Retinal pigment epithelial cell (primary cell): ENCODE data around the gene CHP2.
"Not testable (repeated sequence)": the region's sequence is repeated elsewhere in the genome, so short reads cannot be mapped to it uniquely, and the experiment has no call there.

ENCODE experiments used
- DNase-seq: peaks from one replicate; pipeline ENCODE4 v3.0.0-alpha.2; 2010; ENCODE audit warnings: low read depth
- H3K4me3 ChIP-seq: 2 replicates; pipeline ENCODE4 v1.5.1; 2011; ENCODE audit warnings: mild to moderate bottlenecking, low read length, control low read depth, moderate library complexity
- TF ChIP-seq, protein P1 (sequence below): conservative IDR thresholded peaks from 2 replicates; pipeline ENCODE4 v1.5.1; 2011; ENCODE audit warnings: low read depth, low read length, control low read depth, inconsistent platforms

The CHP2 gene

DNA sequence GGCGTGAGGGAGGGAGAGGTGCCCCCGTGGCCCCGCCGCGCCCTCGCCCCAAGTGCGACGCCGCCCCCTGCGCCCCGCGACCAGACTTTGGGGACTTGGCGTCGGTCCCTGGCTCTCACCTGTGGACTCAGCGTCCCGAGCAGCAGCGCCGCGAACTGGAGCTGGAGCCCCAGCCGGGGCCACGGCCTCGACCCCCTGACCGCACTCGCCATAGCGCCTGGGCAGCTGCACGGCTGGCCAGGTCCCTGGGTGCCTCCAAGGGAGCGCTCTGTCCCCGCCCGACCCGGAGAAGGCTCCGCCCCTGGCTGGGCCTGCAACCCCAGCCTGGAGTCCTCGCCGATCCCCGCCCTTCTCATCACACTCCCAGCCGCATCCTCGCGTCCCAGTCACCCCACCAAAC, 41.9 kb upstream of the CHP2 start, which contains the start of gene ERN2:
Gene ERN2, minus strand, starts transcription at position 247 of the 400 bp plus-strand sequence. Its CDS starts 35 bp downstream, at position 212.
- H3K4me3 ChIP-seq, result no peak within 1 kb of the TSS
- TF ChIP-seq, protein P1, sequence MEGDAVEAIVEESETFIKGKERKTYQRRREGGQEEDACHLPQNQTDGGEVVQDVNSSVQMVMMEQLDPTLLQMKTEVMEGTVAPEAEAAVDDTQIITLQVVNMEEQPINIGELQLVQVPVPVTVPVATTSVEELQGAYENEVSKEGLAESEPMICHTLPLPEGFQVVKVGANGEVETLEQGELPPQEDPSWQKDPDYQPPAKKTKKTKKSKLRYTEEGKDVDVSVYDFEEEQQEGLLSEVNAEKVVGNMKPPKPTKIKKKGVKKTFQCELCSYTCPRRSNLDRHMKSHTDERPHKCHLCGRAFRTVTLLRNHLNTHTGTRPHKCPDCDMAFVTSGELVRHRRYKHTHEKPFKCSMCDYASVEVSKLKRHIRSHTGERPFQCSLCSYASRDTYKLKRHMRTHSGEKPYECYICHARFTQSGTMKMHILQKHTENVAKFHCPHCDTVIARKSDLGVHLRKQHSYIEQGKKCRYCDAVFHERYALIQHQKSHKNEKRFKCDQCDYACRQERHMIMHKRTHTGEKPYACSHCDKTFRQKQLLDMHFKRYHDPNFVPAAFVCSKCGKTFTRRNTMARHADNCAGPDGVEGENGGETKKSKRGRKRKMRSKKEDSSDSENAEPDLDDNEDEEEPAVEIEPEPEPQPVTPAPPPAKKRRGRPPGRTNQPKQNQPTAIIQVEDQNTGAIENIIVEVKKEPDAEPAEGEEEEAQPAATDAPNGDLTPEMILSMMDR, result no peak
- no peak for DNase-seq

DNA sequence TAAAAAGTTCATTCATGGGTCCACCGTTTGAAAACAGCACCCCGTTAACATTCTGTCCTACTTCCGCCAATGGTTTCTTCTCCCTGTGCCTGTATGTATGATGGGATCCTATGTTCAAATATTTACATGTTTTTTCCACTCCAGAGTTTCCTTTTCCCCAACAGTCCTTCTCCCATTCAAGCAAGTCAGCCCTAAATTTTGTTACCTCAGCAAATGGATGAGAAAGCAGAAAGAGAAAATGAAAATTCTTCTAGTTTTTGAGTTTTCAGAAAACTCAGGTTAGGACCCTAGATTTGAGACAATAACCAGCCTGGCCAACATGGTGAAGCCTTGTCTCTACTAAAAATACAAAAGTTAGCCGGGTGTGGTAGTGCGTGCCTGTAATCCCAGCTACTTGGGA, 38.3 kb upstream of the CHP2 start:
- DNase-seq, result no peak
- H3K4me3 ChIP-seq, result no peak overlapping the region
- TF ChIP-seq, protein P1, result no peak

GRCh38 chr16:23722613-23723240, 32.1 kb upstream of the CHP2 start:
- DNase-seq, H3K4me3 ChIP-seq: not testable (repeated sequence)

DNA sequence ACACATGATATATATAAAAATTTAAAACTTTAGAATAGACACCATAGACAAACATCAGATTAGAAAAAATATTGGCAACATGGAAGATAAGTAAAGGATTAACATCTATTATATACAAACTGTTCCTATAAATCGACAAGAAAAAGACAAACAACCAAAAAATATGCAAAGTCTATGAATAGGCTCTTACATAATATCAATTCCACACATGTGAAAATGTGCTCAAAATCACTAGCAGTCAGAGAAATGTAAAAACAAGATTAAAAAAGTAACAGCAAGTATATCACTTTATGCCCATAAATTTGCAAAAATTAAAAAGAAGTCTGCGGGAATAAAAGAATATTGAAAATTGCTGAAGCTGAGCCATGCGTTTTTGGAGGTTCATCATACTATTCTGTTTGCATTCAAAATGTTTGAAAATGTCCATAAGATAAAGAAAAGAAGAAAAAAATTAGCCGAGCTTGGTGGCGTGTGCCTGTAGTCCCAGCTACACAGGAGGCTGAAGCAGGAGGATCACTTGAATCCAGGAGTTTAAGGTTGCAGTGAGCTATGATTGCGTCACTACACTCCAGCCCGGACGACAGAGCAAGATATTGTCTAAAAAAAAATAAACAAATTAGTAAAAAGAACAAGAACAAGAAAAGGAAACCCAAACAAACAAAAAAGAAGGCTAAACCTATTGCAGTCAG, 30.6 kb upstream of the CHP2 start:
- H3K4me3 ChIP-seq, result no peak overlapping the region
- TF ChIP-seq, protein P1, result no peak
- no peak for DNase-seq

- DNase-seq, result no peak
- H3K4me3 ChIP-seq, result no peak overlapping the region
- TF ChIP-seq, protein P1, result no peak
Observed at GRCh38 chr16:23724785-23725131, 30.1 kb upstream of the CHP2 start.

DNA sequence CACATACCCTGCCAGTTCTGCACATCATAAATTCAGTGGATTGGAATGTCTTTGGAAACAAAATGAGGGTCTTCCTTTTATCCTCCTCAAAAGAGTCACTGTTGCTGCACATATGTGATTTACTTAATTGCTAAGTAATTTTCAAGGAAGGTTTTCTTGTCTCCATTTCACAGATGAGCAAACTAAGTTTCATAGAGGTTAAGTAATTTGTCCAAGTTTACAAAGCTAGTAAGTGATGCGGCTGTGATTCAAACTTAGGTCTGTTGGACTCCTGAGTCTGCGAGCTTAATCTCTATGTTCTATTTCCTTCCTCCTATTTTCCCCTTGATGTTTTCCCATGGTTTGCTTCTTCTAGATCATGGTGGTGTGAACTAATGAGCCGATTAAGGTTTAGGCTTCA, 28.1 kb upstream of the CHP2 start:
- no peak overlapping the region for H3K4me3 ChIP-seq
- no peak for DNase-seq
- TF ChIP-seq, protein P1, result no peak

DNA sequence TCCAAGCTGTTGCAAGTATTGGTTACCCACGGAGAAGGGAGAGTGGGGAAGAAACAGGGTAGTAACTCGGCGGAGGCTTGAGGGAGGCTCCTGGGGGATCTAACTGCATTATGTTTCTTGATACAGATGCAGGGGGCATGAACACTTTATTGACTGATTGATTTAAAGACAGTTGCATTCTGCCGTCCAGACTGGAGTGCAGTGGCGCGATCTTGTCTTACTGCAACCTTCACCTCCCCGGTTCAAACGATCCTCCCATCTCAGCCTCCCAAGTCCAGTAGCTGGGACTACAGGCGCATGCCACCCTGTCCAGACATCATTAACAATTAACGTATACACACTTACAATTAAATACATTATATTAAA, 26.7 kb upstream of the CHP2 start:
- no peak overlapping the region for H3K4me3 ChIP-seq
- TF ChIP-seq, protein P1, result no peak
- no peak for DNase-seq
